GM21526 (cell line): ENCODE measurements around the gene CABP2.
"Not testable (repeated sequence)": the region's sequence is repeated elsewhere in the genome, so short reads cannot be mapped to it uniquely, and the experiment has no call there.

Experiments used
- ATAC-seq: cut with Tn5 transposase; IDR thresholded peaks from one replicate; pipeline ENCODE4 v1.9.1; 2021; ENCODE audit warnings: moderate library complexity; ENCODE audit not compliant: unreplicated experiment, low FRiP score

Gene CABP2

DNA sequence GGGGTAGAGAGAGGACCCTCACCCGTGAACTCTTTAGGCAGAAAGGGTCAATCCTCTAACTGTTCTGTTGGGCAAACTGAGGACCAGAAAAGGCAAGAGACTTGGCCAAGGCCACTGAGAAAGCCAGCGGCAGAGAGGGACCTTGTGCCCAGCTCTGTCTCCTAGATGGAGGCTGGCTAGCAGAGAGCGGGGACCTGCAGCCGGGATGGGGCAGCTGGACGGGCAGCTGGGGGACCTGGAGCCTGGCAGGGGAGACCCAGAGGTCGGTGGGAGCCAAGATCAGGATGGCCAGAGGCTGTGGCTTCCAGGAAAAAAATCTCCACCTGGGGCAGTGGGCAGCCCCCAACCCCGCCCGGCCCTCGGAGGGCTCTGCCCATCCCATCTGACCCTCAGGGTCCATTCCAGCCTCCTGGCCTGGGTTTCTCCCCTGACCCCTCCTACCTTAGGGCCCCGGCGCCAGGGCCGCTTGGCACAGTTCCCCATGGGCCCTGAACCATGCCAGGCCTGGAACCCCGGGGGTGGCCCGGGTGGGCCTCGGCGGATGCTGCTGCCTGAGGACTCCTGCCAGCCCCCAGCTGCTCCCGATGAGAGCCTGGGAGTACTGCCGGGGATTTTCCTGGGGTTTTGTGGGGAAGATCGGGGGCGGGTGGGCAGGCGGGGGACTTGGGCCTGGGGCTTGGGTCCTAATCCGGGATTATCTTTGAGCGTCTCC lies at the start of gene CABP2:
Gene CABP2, minus strand, starts transcription at position 603 of the 712 bp plus-strand sequence. Its CDS starts 120 bp downstream, at position 483.
- ATAC-seq = no peak

DNA sequence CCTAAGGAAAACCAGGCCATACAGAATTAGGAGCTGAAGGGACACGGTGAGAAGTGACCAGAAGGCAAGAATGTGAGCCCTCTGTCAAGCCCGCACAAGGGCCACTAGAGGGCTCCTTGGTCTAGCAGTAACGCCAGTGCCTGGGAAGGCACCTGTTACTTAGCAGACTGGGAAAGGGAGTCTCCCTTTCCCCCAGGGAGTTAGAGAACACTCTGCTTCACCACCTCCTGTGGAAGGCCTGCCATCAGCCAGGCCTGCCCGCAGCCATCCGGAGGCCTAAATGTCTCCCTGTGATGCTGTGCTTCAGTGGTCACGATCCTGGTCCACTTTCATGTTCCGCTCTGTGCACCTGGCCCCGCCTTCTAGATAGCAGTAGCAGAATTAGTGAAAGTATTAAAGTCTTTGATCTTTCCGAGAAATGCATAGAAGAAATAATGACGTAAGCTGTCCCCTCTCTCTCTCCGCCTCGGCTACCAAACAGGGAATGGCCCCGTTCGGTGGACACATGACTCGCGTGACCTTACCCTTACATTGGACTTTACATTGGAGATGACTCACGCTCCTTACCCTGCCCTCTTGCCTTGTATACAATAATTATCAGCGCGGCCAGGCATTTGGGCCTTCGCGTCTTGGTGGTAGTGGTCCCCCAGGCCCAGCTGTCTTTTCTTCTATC lies 49.6 kb upstream of the CABP2 start:
- ATAC-seq = no peak

DNA sequence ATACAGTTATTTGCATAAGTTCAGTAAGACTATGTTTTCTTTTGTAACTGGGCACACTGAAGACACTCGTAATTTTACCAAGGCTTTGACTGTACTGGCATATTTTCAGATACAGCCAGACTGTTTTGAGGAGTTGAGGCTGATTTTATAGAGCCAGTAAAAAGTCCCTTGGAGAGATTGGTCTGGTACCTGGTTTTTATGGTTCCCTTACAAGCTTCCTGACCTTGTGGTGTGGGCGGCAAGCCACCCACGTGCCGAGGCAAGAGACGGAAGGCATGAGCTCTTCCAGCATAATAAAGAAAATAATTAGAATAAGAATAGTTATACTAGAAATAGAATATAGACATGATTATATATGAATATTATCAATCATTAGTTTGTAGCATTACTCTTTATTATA lies 49.1 kb upstream of the CABP2 start:
- no peak for ATAC-seq

DNA sequence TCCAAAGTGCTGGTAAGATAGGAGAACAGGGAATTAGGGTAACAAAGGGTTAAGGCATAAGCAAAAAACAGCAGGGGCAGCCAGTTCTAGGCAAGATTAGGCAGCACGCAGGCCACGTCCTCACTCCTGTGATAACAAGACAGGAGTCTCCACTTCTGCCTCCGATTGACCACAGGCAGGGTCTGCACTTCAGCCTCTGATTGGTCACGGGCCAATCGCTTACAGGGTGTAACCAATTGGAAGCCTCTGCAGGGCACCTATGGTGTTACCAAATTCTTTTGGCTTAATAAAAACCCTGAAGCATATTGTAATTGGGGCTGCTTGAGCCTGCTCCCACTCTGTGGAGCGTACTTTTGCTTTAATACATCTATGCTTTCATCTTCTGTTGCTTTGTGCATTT lies 48.2 kb upstream of the CABP2 start:
- ATAC-seq = no peak

DNA sequence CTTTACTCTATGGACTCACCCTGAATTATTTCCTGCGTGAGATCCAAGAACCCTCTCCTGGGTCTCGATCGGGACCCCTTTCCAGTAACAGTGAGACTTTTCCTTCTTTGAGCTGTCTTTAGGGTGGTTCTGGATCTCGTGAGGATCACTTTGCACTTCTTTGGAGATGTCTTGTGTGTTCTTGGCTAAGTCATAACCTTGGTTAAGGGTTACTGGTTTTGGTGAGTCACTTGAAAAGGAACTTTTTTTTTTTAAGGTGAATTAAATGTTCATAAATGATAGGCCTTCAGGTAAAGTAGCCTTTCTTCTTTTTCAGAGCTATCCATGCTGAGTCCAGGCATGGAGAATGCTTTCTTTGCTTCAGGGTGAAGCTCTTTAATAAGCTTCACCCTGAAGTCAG lies 41.0 kb upstream of the CABP2 start:
- no peak for ATAC-seq

DNA sequence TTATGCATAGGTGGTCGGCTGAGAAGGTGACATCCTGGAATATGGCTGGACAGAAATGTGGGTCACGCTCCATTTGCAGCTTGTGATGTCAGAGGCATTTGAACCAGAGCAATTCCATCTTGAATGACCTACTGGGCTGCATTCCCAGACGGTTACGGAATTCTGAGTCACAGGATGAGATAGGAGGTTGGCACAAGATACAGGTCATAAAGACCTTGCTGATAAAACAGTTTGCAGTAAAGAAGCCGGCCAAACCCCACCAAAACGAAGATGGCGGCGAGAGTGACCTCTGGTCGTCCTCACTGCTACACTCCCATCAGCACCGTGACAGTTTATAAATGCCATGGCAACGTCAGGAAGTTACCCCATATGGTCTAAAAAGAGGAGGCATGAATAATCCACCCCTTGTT lies 40.5 kb upstream of the CABP2 start:
- ATAC-seq = not testable (repeated sequence)

DNA sequence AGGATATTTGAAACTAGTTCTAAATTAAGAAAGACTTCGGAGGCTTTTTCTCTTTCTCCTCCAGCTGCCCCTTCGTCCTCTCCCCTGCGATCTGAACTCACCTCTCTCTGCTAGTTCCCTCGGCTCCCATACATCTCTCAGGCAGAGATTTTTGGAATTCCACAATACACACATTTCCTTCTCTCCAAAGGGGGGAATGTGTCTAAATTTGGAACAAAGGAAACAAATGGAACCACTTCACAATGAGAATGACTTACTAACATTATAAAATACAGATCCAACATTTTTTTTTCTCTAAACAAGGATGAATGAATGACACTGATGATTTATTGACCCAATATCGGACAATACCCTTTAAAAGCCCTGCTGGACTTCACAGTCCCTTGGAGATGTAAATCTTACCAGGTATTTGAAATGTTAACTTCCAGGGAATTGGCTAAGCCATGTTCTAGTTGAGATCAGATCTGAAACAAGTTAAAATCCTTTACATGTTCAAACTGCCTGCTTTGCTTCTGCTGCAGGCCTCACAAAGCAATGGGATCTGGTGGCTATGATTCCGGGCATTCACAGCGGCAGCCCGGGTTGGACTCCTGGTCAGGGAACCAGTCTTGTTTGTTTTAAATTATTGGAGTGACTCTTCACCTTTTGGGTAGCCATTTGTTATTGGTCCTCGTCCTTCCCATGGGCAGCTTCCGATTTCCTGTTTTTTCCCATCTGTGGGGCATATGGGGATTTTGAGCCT lies 39.9 kb upstream of the CABP2 start:
- no peak for ATAC-seq

DNA sequence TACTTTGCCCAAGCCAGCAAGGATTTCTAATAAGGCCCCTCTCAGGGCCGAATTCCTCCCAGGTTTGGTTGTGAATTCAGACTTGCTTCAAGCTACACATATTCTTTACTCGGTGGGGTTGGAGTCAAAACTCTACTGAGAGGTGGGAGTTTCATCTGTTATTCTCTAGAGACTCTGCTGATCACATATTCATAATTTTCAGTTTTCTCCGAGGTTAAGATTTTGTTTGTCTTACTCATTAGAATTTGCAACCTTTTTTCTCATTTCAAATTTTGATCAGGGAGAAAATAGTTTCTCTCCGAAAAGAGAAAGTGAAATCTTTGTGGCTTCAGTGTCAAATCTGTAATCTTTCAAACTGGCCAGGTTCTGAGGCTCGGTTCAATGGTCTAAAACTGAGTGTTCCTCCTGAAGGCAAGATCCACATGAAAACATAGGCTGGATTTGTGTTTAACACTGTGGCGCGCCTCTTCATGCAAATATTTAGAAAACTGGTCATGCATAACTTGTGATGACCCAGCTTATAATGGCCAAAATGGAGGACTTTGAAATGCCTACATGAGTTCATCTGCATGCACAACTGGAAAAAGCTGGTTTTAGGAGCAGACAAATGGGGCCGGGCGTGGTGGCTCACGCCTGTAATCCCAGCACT lies 38.8 kb upstream of the CABP2 start:
- no peak for ATAC-seq

DNA sequence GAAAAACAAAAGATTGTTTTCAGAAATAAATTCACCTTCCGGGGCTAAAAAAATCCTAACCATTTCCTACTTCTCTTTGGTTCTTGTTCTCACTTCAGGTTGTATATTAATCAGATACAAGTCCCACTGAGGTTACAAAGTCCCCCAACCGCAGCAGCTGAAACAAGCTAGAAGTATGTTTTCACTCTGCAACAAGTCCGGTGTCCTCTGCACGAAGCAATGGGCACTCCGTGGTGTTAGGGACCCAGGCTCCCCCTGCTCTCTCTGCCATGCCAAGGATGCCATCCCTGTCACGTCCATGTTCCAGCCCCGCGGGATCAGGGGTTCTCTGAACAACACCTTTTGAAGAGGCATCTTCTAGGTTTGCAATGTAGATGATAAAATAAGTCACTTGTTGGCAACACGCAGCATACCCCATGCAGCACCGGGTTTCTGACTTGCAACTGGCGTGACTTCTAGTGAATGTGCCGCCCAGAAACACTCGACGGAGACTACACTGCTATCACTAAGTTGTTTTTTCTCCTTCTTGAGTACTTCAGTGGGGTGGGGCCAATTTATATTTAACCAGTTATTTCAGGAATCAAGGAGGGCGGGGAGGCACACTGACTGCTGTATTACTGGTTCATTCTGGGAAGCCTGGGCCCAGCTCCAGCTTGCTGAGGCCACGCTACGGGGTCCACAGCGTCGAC lies 35.0 kb upstream of the CABP2 start:
- ATAC-seq = no peak

DNA sequence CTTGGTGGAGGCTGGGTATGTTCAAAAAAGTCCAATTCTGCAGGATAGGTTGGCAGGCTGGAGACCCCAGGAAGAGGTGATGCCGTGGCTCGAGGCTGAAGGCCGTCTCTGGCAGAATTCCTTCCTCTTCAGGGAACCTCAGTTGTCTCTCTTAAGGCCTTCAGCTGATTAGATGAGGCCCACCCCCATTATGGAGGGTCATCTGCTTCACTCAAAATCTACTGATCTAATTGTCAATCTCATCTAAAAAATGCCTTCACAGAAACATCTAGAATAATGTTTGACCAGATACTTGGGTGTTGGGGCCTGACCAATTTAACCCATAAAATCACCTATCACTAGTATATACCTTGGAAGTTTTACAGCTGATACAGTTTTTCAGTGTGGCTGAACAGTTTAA lies 33.0 kb upstream of the CABP2 start:
- ATAC-seq = no peak

DNA sequence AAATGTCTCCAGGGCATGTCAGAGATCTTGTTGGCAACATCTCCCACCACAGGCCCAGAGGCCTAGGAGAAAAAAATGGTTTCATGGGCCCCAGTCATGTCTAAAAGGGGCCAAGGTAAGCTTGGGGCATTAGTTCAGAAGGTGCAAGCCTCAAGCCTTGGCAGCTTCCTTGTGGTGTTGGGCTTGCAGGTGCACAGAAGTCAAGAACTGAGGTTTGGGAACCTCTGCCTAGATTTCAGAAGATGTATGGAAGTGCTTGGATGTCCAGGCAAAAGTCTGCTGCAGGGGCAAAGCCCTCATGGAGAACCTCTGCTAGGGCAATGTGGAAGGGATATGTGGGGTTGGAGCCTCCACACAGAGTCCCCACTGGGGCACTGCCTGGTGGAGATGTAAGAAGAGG lies 28.5 kb upstream of the CABP2 start:
- not testable (repeated sequence) for ATAC-seq

DNA sequence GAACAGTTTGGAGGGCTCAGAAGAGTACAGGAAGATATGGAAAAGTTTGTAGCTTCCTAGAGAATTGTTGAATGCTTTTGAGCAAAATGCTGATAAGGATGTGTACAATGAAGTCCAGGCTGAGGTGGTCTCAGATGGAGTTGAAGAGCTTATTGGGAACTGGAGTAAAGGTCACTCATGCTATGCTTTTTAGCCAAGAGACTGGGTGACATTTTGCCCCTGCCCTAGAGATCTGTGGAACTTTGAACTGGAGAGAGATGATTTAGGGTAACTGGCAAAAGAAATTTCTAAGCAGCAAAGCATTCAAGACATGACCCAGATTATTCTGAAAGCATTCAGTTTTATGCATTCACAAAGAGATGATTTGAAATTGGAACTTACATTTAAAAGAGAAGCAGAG lies 27.9 kb upstream of the CABP2 start:
- ATAC-seq = no peak

DNA sequence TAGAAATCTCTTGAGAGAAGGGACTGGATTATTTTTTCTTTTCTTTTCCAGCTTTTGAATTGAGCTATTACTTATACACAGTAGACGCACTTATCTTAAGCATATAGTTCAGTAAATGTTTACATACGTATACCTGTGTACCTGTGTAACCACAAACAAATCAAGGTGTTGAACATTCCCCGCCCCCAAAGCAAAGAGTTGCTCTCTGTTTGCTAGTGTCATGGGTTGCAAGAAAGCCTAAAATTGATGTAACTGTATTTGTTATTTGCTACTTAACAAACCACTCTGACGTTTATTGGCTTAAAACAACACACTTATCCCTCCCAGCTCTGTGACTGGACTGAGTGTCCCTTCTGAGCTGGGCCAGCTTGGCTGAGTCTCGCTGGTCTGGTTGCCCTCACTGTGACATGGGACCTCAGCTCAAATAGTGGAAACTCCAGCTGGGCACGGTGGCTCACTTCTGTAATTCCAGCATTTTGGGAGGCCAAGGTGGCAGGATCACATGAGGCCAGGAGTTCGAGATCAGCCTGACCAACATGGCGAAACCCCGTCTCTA lies 25.4 kb upstream of the CABP2 start:
- no peak for ATAC-seq

DNA sequence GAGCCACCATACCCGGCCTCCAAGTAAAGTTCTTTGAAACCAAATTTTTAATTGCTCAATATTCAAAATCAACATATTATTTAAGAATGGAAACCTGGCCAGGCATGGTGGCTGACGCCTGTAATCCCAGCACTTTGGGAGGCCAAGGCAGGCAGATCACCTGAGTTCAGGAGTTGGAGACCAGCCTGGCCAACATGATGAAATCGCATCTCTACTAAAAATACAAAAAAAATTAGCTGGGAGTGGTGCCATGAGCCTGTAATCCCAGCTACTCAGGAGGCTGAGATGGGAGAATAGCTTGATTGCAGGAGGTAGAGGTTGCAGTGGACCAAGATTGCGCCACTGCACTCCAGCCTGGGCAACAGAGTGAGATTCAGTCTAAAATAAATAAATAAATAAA lies 24.9 kb upstream of the CABP2 start:
- not testable (repeated sequence) for ATAC-seq

DNA sequence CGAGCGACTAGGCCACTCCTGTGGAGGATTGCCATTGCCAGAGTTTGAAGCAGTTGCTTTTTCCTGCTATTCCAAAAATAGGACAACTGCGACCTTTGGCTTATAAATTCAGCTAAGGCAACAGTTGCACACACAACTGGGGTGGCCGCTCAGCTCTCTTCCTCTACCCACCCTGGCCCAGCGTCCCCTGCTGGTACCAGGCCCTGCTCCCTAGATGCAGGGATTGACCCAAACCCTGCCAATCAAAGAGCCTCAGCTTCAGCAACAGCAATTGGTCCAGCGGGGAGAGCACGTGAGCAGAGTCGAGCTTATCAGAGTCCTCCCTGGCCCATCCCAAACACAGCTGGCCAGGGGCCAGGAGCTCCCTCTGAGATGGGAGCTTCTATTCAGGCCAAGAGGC lies 22.0 kb upstream of the CABP2 start:
- ATAC-seq = no peak

DNA sequence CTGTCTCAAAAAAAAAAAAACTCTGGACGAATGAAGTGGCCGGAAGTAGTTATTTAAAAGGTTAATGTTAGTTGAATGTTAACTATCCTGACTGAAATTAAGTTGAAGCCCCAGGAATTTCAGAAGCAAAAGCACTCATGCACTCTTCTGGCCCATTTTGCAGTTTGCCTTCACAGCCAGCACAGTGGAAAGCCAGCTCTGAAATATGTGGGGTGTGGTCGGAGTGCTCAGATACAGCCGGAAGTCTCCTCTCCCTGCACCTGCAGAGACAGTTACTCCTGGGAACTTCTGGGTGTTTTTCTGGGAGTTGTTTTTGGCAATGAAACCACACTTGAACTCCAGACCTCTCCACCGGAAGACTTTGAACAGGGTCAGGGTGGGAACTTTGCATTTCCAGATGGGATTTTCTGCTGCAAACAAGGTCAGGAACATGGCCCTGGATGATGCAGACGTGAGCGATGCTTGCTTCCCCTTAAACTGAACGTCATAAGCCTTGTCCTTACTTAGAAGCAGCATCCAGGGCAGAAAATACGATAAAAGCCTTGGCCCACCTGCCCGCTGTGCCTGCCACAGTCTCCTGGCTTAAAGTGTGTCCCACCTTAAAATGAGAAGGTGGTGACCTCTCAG lies 21.5 kb upstream of the CABP2 start:
- ATAC-seq = no peak

DNA sequence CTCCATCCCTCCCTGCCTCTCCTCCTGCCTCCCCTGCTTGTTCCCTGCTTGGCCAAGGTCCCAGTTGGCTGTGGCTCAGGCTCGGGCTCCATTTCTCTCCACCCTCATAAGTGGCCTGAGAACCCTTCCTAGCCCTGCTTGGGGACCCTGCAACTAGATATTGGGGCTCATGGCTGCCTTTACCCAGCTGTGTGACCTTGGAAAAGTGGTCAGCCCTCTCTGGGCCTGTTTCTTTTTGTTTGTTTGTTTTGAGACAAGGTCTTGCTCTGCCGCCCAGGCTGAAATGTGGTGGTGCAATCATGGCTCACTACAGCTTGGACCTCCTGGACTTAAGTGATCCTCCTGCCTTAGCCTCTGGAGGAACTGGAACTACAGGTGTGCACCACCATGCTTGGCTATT lies 20.3 kb upstream of the CABP2 start:
- no peak for ATAC-seq

DNA sequence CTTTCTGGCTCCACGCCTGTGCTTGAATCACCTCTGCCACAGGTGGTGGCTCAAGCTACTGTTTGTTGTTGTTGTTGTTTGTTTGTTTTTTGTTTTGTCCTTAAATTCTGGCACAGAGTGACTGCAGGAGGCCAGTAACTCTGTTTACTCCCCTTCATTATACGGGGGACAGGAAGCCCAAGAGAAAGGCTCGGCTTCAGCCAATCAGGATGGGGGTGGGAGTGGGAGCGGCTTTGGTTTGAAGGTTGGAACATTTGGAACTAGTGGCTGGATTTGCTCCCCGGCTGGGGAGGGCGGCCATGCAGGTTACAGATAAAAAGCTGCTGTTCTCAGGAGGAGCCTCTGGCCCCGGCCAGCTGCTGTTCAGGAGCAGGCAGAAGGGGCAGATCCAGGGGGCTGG lies 19.7 kb upstream of the CABP2 start:
- ATAC-seq = no peak

DNA sequence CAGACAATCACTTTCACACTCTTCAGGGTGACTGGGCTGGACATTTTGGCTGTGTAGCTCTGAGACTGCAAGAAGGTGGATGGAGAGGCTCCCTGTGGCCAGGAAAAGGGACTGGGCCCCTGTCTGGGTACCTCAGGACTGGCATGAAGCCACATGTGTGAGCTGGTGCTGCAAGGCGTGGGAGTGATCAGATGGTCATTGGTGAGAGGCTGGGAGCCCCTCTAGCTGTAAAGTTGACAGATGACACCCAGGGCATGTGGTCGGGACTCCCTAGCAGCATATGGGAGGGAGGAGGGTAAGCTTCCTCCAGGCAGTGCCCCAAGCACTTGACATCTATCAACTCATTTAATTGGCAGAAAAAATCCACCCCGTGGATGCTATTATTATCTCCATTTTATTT lies 18.9 kb upstream of the CABP2 start:
- ATAC-seq = no peak

DNA sequence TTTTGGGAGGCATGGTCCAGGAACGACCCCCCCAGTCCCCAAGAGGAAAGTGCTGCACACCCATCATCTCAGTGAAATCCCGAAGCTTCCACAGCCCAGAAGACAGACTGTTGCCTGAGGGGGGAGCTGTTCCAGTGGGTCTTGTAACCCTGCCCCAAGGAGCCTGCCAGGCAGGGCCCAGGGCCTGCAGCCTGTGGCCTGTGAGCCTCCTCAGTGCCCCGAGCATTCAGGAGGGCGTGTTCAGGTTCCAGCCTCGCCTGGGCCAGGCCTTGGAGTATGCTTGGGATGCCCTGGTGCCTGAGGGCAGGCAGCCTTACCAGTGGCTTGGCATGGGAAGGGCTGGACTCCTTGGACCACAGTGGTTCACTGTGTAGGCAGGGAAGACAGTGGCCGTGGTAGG lies 18.0 kb upstream of the CABP2 start:
- no peak for ATAC-seq
